Measurements from ENCODE around the gene RGS16. TPM values are rescaled to one million over a fixed set of nuclear protein-coding genes. Genes with fewer than 3 reads are reported as not detected.

RGS16 gene
- total and polyA plus RNA-seq, 9 of the 15 experiments (the other 6 are each of a cell fraction or from before 2014, with no cell fraction given): 0.07 to 0.55 (median 0.36) TPM

DNA sequence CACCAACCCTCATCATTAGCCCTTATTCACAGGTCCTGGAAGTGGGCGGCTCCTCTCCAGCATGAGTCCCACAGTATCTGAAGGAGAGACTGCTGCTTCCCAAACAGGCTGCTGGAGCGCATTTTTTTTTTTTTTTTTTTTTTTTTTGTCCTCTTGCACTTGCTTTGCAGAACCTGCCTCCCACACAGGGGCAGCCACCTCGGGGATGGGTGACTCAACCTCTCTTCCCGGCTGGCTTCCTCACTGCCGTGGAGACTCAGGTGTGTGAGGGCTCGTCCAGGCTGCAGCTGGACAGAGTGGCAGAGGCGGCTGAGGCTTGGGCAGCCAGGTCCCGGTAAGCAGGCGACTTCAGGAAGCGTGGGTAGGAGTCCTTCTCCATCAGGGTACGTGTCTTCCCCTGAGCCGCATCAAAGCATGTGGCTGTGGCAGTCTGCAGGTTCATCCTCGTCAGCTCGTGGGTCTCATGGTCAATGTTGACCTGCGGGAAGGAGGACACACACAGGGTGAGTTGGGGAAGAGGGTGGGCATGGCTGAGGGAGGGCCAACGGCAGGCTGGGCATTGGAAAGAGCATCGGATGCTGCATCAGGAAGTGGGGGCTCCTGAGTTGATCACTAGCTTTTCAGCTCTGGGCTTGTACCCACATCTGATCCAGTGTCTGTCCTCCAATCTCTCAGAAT is 4.0 kb downstream of the RGS16 start:
- no peak overlapping the region for H3K27ac ChIP-seq (ENCODE audit: extremely low read depth, low read depth, low read length)
- POLR2A ChIA-PET: interaction anchor here (1.1 to 1.4 kb wide), 2 partner anchors 9 to 11 kb away, joined by 3 to 6 read pairs; partner anchors contain the start of gene RNASEL
- in situ Hi-C loops (cut with MboI): no loop called here
- TF ChIP-seq, protein P1, sequence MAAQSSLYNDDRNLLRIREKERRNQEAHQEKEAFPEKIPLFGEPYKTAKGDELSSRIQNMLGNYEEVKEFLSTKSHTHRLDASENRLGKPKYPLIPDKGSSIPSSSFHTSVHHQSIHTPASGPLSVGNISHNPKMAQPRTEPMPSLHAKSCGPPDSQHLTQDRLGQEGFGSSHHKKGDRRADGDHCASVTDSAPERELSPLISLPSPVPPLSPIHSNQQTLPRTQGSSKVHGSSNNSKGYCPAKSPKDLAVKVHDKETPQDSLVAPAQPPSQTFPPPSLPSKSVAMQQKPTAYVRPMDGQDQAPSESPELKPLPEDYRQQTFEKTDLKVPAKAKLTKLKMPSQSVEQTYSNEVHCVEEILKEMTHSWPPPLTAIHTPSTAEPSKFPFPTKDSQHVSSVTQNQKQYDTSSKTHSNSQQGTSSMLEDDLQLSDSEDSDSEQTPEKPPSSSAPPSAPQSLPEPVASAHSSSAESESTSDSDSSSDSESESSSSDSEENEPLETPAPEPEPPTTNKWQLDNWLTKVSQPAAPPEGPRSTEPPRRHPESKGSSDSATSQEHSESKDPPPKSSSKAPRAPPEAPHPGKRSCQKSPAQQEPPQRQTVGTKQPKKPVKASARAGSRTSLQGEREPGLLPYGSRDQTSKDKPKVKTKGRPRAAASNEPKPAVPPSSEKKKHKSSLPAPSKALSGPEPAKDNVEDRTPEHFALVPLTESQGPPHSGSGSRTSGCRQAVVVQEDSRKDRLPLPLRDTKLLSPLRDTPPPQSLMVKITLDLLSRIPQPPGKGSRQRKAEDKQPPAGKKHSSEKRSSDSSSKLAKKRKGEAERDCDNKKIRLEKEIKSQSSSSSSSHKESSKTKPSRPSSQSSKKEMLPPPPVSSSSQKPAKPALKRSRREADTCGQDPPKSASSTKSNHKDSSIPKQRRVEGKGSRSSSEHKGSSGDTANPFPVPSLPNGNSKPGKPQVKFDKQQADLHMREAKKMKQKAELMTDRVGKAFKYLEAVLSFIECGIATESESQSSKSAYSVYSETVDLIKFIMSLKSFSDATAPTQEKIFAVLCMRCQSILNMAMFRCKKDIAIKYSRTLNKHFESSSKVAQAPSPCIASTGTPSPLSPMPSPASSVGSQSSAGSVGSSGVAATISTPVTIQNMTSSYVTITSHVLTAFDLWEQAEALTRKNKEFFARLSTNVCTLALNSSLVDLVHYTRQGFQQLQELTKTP (IDR thresholded peaks at IDR 0.05; ENCODE audit: low read depth in 1 of 2, partially characterized antibody in 2 of 2): no peak
- TF ChIP-seq HDAC8 (tag; IDR thresholded peaks at IDR 0.05): no peak
- TF ChIP-seq IFI16 (CRISPR knock-in tag; IDR thresholded peaks at IDR 0.05): no peak
- no peak for TF ChIP-seq TGIF2 (CRISPR knock-in tag; IDR thresholded peaks at IDR 0.05)
- no peak for TF ChIP-seq HLTF (IDR thresholded peaks at IDR 0.05)
- TF ChIP-seq ZNF780A (CRISPR knock-in tag; IDR thresholded peaks at IDR 0.05): no peak
- TF ChIP-seq ID3 (CRISPR knock-in tag; IDR thresholded peaks at IDR 0.05): no peak
- no peak for TF ChIP-seq ID3 (tag; IDR thresholded peaks at IDR 0.05)
- TF ChIP-seq, protein P2, sequence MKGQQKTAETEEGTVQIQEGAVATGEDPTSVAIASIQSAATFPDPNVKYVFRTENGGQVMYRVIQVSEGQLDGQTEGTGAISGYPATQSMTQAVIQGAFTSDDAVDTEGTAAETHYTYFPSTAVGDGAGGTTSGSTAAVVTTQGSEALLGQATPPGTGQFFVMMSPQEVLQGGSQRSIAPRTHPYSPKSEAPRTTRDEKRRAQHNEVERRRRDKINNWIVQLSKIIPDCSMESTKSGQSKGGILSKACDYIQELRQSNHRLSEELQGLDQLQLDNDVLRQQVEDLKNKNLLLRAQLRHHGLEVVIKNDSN (CRISPR knock-in tag; IDR thresholded peaks at IDR 0.05): no peak
- TF ChIP-seq NONO (IDR thresholded peaks at IDR 0.05; ENCODE audit: low read depth in 2 of 2, low read length in 1 of 2): no peak
- no peak for TF ChIP-seq SRSF7 (optimal IDR thresholded peaks at IDR 0.05; ENCODE audit: low read depth, low read length)
- TF ChIP-seq, protein P3, sequence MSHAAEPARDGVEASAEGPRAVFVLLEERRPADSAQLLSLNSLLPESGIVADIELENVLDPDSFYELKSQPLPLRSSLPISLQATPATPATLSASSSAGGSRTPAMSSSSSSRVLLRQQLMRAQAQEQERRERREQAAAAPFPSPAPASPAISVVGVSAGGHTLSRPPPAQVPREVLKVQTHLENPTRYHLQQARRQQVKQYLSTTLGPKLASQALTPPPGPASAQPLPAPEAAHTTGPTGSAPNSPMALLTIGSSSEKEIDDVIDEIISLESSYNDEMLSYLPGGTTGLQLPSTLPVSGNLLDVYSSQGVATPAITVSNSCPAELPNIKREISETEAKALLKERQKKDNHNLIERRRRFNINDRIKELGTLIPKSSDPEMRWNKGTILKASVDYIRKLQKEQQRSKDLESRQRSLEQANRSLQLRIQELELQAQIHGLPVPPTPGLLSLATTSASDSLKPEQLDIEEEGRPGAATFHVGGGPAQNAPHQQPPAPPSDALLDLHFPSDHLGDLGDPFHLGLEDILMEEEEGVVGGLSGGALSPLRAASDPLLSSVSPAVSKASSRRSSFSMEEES (CRISPR knock-in tag; IDR thresholded peaks at IDR 0.05): no peak
- no peak for TF ChIP-seq MXI1 (IDR thresholded peaks at IDR 0.05; ENCODE audit: low read depth, low read length)

More for the DNA sequence above, 4.0 kb downstream of the RGS16 start:
- peaks cover under 1 to 12% of the 10 kb centered on the region in 2 experiments; a peak in 3 of 5 replicates for H3K27me3 ChIP-seq (ENCODE audit: control insufficient read depth in 2 of 2, insufficient read depth in 2 of 2, low read length in 2 of 2)
- H3K36me3 ChIP-seq (ENCODE audit: control insufficient read depth, insufficient read depth, low read length): no peaks in the 10 kb centered on the region
- DNase-seq (ENCODE audit: extremely low read depth in 1 of 4, low spot score in 3 of 4) (no peak), ATAC-seq (no peak), FAIRE-seq (no peak)
- H2AFZ ChIP-seq (ENCODE audit: low read depth, low read length): no peak overlapping the region
- no peaks in the 10 kb centered on the region for H3K79me2 ChIP-seq (ENCODE audit: control insufficient read depth, insufficient read depth, low read length)
- H4K20me1 ChIP-seq (replicated peaks; ENCODE audit: control insufficient read depth, insufficient read depth, low read length): no peaks in the 10 kb centered on the region
- no peak overlapping the region for H3K4me3 ChIP-seq
- intact Hi-C loops (cut with micrococcal nuclease): no loop called here
- 23% methylated on average over 17 of the region's 17 CpGs for WGBS (ENCODE audit: insufficient coverage, low coverage, missing lambda C conversion rate)
- no peaks in the 10 kb centered on the region for H3K9me1 ChIP-seq (ENCODE audit: control insufficient read depth, insufficient read depth, low read length)
- no peak overlapping the region for H3K4me2 ChIP-seq (ENCODE audit: insufficient read depth, low read length)
- no TSS peak for BruUV-seq (replicated peaks)
- CTCF ChIA-PET (ENCODE audit: low intra/inter-chr PET ratio): interaction anchor here (0.6 to 4.5 kb wide), 5 partner anchors 183 to 918 kb away, joined by 3 to 53 read pairs (median 11); no protein-coding TSS in a partner anchor
- 0 out of 4 replicates have a peak overlapping the region, but pooled peaks of 1 of the 2 experiments have one; percentile 23 for H3K9ac ChIP-seq (ENCODE audit: insufficient read depth in 1 of 2, low read depth in 2 of 2, low read length in 2 of 2)
- no peaks in the 10 kb centered on the region for H3K9me3 ChIP-seq (replicated peaks; ENCODE audit: control insufficient read depth, insufficient read depth, low read depth, low read length)
- H3K4me1 ChIP-seq (replicated peaks in 1 of 2; ENCODE audit: control insufficient read depth in 2 of 2, insufficient read depth in 2 of 2, low read length in 2 of 2): peaks cover 9 to 13% of the 10 kb centered on the region in 2 experiments; a peak in 4 of 5 replicates

All from K562 (cell line).